LNCaP clone FGC (cell line): ENCODE data around the gene ATP5ME.

Source experiments
- DNase-seq: peaks from one replicate; pipeline ENCODE4 v3.0.0-alpha.2; 2011; ENCODE audit warnings: low read depth
- H3K4me3 ChIP-seq: 2 replicates; pipeline ENCODE4 v1.5.1; 2011; ENCODE audit warnings: mild to moderate bottlenecking, low read depth, low read length, control low read depth
- CTCF ChIP-seq: IDR thresholded peaks from 2 replicates; pipeline ENCODE4 v1.5.1; 2012; ENCODE audit warnings: mild to moderate bottlenecking; ENCODE audit not compliant: control insufficient read depth, insufficient read depth; ENCODE audit errors: extremely low read depth

The ATP5ME gene

DNA sequence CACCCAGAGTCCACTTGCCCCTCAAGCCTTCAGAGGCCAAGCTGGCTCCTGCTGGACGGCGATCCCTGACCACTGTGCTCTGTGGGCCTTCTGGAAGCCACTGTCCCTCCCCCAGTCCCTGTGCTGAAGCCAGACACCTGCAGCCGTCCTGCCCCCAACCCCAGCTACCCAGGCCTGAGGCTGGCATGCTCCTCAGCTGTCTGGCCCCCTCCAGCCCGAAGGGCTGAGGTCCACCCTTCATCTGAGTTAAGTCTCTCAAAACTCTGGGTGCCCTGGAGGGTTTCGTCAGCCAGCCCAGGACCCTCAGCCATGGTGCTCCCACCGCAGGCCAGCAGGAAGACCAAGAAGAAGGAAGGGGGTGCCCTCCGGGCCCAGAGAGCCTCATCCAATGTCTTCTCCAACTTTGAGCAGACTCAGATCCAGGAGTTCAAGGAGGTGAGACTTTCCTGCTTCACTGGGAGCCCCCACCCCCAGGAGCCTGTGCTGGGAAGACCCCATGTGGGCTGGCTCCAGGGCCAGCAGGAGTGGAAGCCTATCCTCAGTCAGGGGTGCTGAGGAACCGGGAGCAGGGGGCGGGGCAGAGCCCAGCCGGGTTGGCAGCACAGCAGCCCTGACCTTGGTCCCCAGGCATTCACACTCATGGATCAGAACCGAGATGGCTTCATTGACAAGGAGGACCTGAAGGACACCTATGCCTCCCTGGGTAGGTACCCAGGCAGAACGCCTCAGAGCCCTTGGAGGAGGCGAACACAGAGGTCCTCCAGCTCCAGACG is 4.4 kb upstream of the ATP5ME start:
- no peak overlapping the region for H3K4me3 ChIP-seq
- DNase-seq, result no peak
- TF ChIP-seq CTCF, result no peak

- no peak overlapping the region for H3K4me3 ChIP-seq
- no peak for DNase-seq
- no peak for TF ChIP-seq CTCF
Observed at GRCh38 chr4:677431-678293, 3.6 kb upstream of the ATP5ME start.

DNA sequence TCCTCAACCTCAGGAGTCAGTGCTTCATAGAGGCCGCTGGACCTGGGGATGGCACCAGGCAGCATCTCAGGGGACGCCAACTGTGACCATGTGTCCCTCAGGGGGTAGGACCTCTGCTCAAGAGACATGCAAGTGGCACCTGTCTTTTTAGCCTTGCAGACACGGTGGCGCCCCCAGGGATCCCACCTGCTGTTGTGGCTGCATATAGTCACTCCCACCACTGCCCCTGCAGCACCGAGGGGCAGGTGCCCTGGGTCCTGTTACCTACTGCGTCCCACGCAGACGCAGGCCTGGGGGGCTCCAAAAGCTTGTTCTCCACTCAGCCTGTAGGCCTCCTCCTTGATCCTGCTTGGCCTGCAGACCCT is 2.8 kb upstream of the ATP5ME start:
- TF ChIP-seq CTCF, result no peak
- H3K4me3 ChIP-seq, result no peak overlapping the region

DNA sequence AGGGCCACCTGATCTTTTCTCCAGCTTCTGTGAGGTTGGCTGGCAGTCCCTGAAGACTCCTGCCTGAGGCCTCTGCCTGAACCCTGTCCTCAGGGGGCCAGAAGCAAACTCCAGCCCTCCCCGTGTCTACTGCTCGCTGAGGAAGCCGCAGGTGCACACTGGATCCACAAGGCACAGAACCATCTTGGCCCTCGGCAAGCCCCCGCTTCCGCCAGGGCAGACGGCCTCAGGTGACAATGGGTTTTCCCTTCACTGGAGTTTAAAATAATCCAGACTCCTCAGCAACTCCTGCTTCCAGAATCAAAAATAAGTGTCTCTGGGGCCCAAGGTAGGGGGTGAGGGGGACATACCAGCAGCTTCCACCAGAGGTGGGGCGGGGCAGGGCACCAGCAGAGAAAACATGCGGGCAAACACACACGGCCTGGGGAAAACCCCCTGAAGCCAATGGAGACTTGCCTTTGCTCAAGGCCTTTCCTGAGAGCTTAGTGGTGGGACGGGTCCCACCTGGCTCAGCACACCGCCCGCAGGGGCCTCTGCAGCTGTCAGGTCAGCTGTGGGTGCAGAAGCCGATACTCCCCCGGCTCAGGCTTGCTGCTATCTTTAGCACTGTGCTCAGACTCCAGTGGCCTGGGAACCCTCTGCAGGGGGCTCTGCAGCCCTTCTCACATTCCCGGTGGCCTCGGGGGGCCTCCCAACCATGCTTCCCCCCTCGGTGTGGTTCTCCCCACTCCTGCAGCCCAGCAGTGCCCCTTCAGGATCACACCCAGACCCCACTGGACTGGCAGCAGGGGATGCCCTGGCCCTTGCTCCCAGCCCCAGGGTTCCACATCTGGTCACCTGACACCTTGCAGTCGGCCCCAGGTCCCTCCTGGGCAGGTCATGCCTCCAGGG is 2.1 kb upstream of the ATP5ME start:
- no peak for TF ChIP-seq CTCF
- H3K4me3 ChIP-seq, result no peak overlapping the region; the same call in 1 of the 2 replicates
- no peak for DNase-seq

More for the DNA sequence above, 2.8 kb upstream of the ATP5ME start:
- no peak for DNase-seq

GRCh38 chr4:675036-675882 is 1.2 kb upstream of the ATP5ME start:
- TF ChIP-seq CTCF, result no peak
- peak overlapping the region; percentile 94 for H3K4me3 ChIP-seq
- no peak for DNase-seq
